Body of pancreas (tissue), 4 donors: ENCODE measurements around the gene TFPI2.

ENCODE experiments used
- POLR2A ChIP-seq, 3 donors: fragments of 450-650 bp; IDR thresholded peaks; one replicate each; pipeline ENCODE4 v1.6.1; 2016; ENCODE audit warnings: antibody characterized with exemption in 3 of 3, mild to moderate bottlenecking in 2 of 3
- TF ChIP-seq, protein P1 (sequence below), 7 experiments: fragments of 450-650 bp in 4 of 7; fragments of 200-600 bp in 3 of 7; sonication (generic) in 3 of 7; IDR thresholded peaks; one replicate each; pipeline ENCODE4 v1.5.1; 2016 to 2019; ENCODE audit warnings: antibody characterized with exemption in 7 of 7

DNA sequence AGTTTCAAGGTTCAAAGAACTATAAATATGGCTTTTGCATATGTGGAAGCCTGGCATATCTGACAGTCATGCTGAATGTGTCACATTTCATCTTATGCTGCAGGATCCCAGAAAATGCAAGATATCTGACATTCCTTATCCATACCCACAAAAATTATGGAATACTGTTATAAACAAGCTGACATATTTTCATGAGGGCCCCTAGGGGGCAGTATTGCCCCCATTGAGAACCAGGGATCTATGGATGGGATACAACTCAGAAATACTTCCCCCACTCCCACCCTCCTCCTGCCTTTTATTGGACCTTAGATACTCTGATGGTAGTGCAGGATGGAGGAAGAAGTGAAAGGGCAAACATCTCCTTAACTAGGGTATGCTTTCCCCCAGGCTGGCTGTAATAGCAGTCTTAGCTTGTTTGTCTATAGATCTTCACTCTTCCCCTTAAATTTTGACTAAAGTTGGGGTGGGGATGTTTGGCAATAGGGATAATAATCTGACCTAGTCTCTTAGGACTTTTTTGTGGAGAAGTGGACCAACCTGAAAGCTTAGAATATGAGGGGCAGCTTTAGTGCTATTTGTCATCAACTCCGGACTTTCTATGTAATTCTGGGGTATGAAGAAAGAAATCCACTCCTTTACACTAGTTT lies 12.3 kb upstream of the TFPI2 start:
- TF ChIP-seq, protein P1, sequence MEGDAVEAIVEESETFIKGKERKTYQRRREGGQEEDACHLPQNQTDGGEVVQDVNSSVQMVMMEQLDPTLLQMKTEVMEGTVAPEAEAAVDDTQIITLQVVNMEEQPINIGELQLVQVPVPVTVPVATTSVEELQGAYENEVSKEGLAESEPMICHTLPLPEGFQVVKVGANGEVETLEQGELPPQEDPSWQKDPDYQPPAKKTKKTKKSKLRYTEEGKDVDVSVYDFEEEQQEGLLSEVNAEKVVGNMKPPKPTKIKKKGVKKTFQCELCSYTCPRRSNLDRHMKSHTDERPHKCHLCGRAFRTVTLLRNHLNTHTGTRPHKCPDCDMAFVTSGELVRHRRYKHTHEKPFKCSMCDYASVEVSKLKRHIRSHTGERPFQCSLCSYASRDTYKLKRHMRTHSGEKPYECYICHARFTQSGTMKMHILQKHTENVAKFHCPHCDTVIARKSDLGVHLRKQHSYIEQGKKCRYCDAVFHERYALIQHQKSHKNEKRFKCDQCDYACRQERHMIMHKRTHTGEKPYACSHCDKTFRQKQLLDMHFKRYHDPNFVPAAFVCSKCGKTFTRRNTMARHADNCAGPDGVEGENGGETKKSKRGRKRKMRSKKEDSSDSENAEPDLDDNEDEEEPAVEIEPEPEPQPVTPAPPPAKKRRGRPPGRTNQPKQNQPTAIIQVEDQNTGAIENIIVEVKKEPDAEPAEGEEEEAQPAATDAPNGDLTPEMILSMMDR (IDR thresholded peaks at IDR 0.05), result peak; percentile 11 to 56 (median 46)
- TF ChIP-seq POLR2A (IDR thresholded peaks at IDR 0.05), result no peak
